ENCODE data around the gene IL1B.

Gene IL1B

GRCh38 chr2:112827604-112828185 lies 8.9 kb downstream of the IL1B start:
- DNase-seq (ENCODE audit: low spot score), result no peak
- no peak overlapping the region for H3K27ac ChIP-seq
- no peak overlapping the region for H3K4me3 ChIP-seq
- TF ChIP-seq CTCF (IDR thresholded peaks at IDR 0.05), result no peak

DNA sequence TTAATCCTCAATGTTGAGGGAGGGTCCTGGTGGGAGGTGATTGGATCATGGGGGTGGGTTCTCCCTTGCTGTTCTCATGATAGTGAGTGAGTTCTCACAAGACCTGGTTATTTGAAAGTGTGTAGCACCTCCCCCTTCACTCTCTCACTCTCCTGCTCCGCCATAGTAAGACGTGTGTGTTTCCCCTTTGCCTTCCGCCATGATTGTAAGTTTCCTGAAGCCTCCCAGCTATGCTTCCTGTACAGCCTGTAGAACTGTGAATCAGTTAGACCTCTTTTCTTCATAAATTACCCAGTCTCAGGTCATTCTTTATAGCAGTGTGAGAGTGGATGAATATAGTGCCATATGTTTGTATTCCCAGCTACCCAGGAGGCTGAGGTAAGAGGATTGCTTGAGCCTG lies 9.6 kb downstream of the IL1B start:
- no peak for DNase-seq (ENCODE audit: low spot score)
- H3K4me3 ChIP-seq, result no peak overlapping the region
- TF ChIP-seq CTCF (IDR thresholded peaks at IDR 0.05), result no peak
- no peak overlapping the region for H3K27ac ChIP-seq

DNA sequence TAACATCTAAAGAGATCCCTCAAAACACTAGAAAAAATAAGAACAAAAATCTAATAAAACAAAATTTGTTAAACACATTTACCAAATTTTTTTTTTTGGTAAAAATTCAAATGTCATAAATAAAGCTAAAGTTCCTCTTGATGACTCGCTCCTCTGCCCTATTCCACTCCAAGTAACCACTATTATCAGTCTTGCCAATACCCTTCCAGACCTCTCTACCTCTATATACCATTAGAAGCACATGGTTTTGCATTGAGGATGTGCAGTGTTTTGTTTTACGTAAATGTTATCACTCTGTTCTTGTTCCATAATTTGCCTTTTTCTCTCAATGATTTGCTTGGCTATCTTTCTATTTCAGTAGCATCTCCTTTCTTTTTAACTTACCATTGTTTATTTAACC lies 10.9 kb downstream of the IL1B start:
- TF ChIP-seq CTCF (IDR thresholded peaks at IDR 0.05), result no peak
- no peak overlapping the region for H3K27ac ChIP-seq
- no peak overlapping the region for H3K4me3 ChIP-seq
- DNase-seq (ENCODE audit: low spot score), result no peak

GRCh38 chr2:112824694-112825085 lies 11.9 kb downstream of the IL1B start:
- no peak for DNase-seq (ENCODE audit: low spot score)
- Histone ChIP-seq H3K27ac (no peak overlapping the region), H3K4me3 (no peak overlapping the region)
- TF ChIP-seq CTCF (IDR thresholded peaks at IDR 0.05), result no peak

- no peak for DNase-seq (ENCODE audit: low spot score)
- Histone ChIP-seq H3K27ac (no peak overlapping the region), H3K4me3 (no peak overlapping the region)
- TF ChIP-seq CTCF (IDR thresholded peaks at IDR 0.05), result no peak
Measured at GRCh38 chr2:112821682-112822081, 14.9 kb downstream of the IL1B start.

DNA sequence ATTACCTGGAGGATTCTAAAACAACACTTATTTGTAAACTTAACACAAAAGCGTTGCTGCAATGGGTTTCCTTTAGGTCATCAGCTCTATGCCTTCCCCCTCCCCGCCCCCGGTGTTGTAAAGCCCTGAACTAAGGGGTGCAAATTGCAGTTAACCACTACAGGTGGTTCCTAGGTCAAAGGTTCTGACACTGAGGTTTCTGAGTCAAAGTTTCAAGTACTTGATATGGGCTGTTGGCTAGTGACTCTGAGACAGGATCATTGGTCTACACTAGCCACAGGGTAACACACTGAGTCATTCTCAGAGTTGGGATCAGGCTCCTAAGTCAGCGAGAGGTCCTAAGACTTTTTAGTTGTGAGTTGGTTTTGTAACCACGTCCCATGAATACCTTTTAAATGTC lies 15.4 kb downstream of the IL1B start:
- no peak overlapping the region for H3K27ac ChIP-seq
- no peak overlapping the region for H3K4me3 ChIP-seq
- no peak for TF ChIP-seq CTCF (IDR thresholded peaks at IDR 0.05)

GRCh38 chr2:112820343-112820742 lies 16.2 kb downstream of the IL1B start:
- no peak for TF ChIP-seq CTCF (IDR thresholded peaks at IDR 0.05)
- H3K27ac ChIP-seq, result no peak overlapping the region

More for the DNA sequence above, 15.4 kb downstream of the IL1B start:
- DNase-seq (ENCODE audit: low spot score), result no peak

More at GRCh38 chr2:112820343-112820742, 16.2 kb downstream of the IL1B start:
- H3K4me3 ChIP-seq, result no peak overlapping the region
- no peak for DNase-seq (ENCODE audit: low spot score)
